ENCODE data around the gene KIF3A.

The KIF3A gene

GRCh38 chr5:132689513-132689912, 47.8 kb downstream of the KIF3A start:
- no peak for DNase-seq (ENCODE audit: low read depth)
- H3K4me3 ChIP-seq (ENCODE audit: control insufficient read depth, low read depth, low read length), result no peak overlapping the region
- no peak for TF ChIP-seq CTCF (IDR thresholded peaks at IDR 0.05; ENCODE audit: control insufficient read depth, insufficient read depth, low read depth, low read length, missing control alignments)

GRCh38 chr5:132688536-132689339, 48.6 kb downstream of the KIF3A start:
- H3K4me3 ChIP-seq (ENCODE audit: control insufficient read depth, low read depth, low read length), result no peak overlapping the region
- DNase-seq (ENCODE audit: low read depth), result peak; percentile 18
- no peak for TF ChIP-seq CTCF (IDR thresholded peaks at IDR 0.05; ENCODE audit: control insufficient read depth, insufficient read depth, low read depth, low read length, missing control alignments)

GRCh38 chr5:132687995-132688394, 49.4 kb downstream of the KIF3A start:
- TF ChIP-seq CTCF (IDR thresholded peaks at IDR 0.05; ENCODE audit: control insufficient read depth, insufficient read depth, low read depth, low read length, missing control alignments), result no peak
- no peak overlapping the region for H3K4me3 ChIP-seq (ENCODE audit: control insufficient read depth, low read depth, low read length)
- no peak for DNase-seq (ENCODE audit: low read depth)

- no peak for TF ChIP-seq CTCF (IDR thresholded peaks at IDR 0.05; ENCODE audit: control insufficient read depth, insufficient read depth, low read depth, low read length, missing control alignments)
- H3K4me3 ChIP-seq (ENCODE audit: control insufficient read depth, low read depth, low read length), result no peak overlapping the region
- DNase-seq (ENCODE audit: low read depth), result no peak
These were observed 51.2 kb downstream of the KIF3A start for GRCh38 chr5:132686193-132686592.

- no peak for TF ChIP-seq CTCF (IDR thresholded peaks at IDR 0.05; ENCODE audit: control insufficient read depth, insufficient read depth, low read depth, low read length, missing control alignments)
- DNase-seq (ENCODE audit: low read depth), result no peak
- no peak overlapping the region for H3K4me3 ChIP-seq (ENCODE audit: control insufficient read depth, low read depth, low read length)
These were observed 52.2 kb downstream of the KIF3A start for GRCh38 chr5:132684922-132685720.

GRCh38 chr5:132684491-132684890, 52.9 kb downstream of the KIF3A start:
- TF ChIP-seq CTCF (IDR thresholded peaks at IDR 0.05; ENCODE audit: control insufficient read depth, insufficient read depth, low read depth, low read length, missing control alignments), result no peak
- no peak overlapping the region for H3K4me3 ChIP-seq (ENCODE audit: control insufficient read depth, low read depth, low read length)
- DNase-seq (ENCODE audit: low read depth), result no peak
